Measurements from ENCODE around the gene ARMC6. TPM values are rescaled to one million over a fixed set of nuclear protein-coding genes. Genes with fewer than 3 reads are reported as not detected.

Gene ARMC6
- total and polyA plus RNA-seq, 2 experiments from 2014 or later: 23.9 to 45.0 TPM

GRCh38 chr19:19083413-19084178 is 50.2 kb downstream of the ARMC6 start:
- no peaks in the 10 kb centered on the region for H3K79me2 ChIP-seq (ENCODE audit: insufficient read depth)
- H3K4me2 ChIP-seq (ENCODE audit: unreplicated experiment): no peak overlapping the region
- no peaks in the 10 kb centered on the region for H4K20me1 ChIP-seq (ENCODE audit: insufficient read depth)
- no peak for DNase-seq
- TF ChIP-seq EZH2 (IDR thresholded peaks at IDR 0.05; ENCODE audit: insufficient read depth, poor library complexity, severe bottlenecking) (no peak), EZH2phosphoT487 (IDR thresholded peaks at IDR 0.05; ENCODE audit: insufficient read depth, low read depth) (no peak)
- H3K9ac ChIP-seq: no peak overlapping the region
- no peak overlapping the region for H3K27ac ChIP-seq
- in situ Hi-C loops (cut with MboI): no loop called here
- no peak overlapping the region for H2AFZ ChIP-seq
- no peak overlapping the region for H3K4me3 ChIP-seq
- 90 to 92% methylated on average over 8 to 9 of the region's 10 CpGs for WGBS, 2 experiments (ENCODE audit: low coverage in 1 of 2, low lambda C conversion rate in 2 of 2, missing lambda C conversion rate in 2 of 2)
- no peaks in the 10 kb centered on the region for H3K9me3 ChIP-seq (ENCODE audit: low read depth)
- H3F3A ChIP-seq (ENCODE audit: insufficient read depth): no peaks in the 10 kb centered on the region
- H3K9me2 ChIP-seq (ENCODE audit: insufficient read depth): no peaks in the 10 kb centered on the region
- H3K27me3 ChIP-seq (replicated peaks; ENCODE audit: insufficient read depth): no peaks in the 10 kb centered on the region
- no peaks in the 10 kb centered on the region for H3K4me1 ChIP-seq (ENCODE audit: insufficient read depth)
- H3K36me3 ChIP-seq (ENCODE audit: low read depth): no peaks in the 10 kb centered on the region

GRCh38 chr19:19087676-19088075 is 54.3 kb downstream of the ARMC6 start:
- no peaks in the 10 kb centered on the region for H3K79me2 ChIP-seq (ENCODE audit: insufficient read depth)
- no peaks in the 10 kb centered on the region for H4K20me1 ChIP-seq (ENCODE audit: insufficient read depth)
- 68 to 70% methylated on average over 2 of the region's 2 CpGs for WGBS, 2 experiments (ENCODE audit: low coverage in 1 of 2, low lambda C conversion rate in 2 of 2, missing lambda C conversion rate in 2 of 2)
- no peaks in the 10 kb centered on the region for H3F3A ChIP-seq (ENCODE audit: insufficient read depth)
- no peak overlapping the region for H3K9ac ChIP-seq
- H3K9me3 ChIP-seq (ENCODE audit: low read depth): no peaks in the 10 kb centered on the region
- no peak overlapping the region for H3K4me3 ChIP-seq
- H3K36me3 ChIP-seq (ENCODE audit: low read depth): no peaks in the 10 kb centered on the region
- no peak for TF ChIP-seq EZH2 (IDR thresholded peaks at IDR 0.05; ENCODE audit: insufficient read depth, poor library complexity, severe bottlenecking)
- no peak for TF ChIP-seq EZH2phosphoT487 (IDR thresholded peaks at IDR 0.05; ENCODE audit: insufficient read depth, low read depth)
- no peaks in the 10 kb centered on the region for H3K4me1 ChIP-seq (ENCODE audit: insufficient read depth)
- no peak overlapping the region for H2AFZ ChIP-seq
- no peak overlapping the region for H3K4me2 ChIP-seq (ENCODE audit: unreplicated experiment)
- no peaks in the 10 kb centered on the region for H3K9me2 ChIP-seq (ENCODE audit: insufficient read depth)
- DNase-seq: no peak
- no peak overlapping the region for H3K27ac ChIP-seq
- H3K27me3 ChIP-seq (replicated peaks; ENCODE audit: insufficient read depth): no peaks in the 10 kb centered on the region
- in situ Hi-C loops (cut with MboI): no loop called here

GRCh38 chr19:19094513-19094912 is 61.1 kb downstream of the ARMC6 start:
- no peaks in the 10 kb centered on the region for H4K20me1 ChIP-seq (ENCODE audit: insufficient read depth)
- H2AFZ ChIP-seq: no peak overlapping the region
- TF ChIP-seq EZH2phosphoT487 (IDR thresholded peaks at IDR 0.05; ENCODE audit: insufficient read depth, low read depth) (no peak), EZH2 (IDR thresholded peaks at IDR 0.05; ENCODE audit: insufficient read depth, poor library complexity, severe bottlenecking) (no peak)
- H3K27me3 ChIP-seq (replicated peaks; ENCODE audit: insufficient read depth): no peaks in the 10 kb centered on the region
- no peak overlapping the region for H3K4me2 ChIP-seq (ENCODE audit: unreplicated experiment)
- no peak for DNase-seq
- H3K4me3 ChIP-seq: no peak overlapping the region
- H3K79me2 ChIP-seq (ENCODE audit: insufficient read depth): no peaks in the 10 kb centered on the region
- in situ Hi-C loops (cut with MboI): no loop called here
- H3K9me2 ChIP-seq (ENCODE audit: insufficient read depth): no peaks in the 10 kb centered on the region
- no peak overlapping the region for H3K9ac ChIP-seq
- H3F3A ChIP-seq (ENCODE audit: insufficient read depth): no peaks in the 10 kb centered on the region
- H3K9me3 ChIP-seq (ENCODE audit: low read depth): no peaks in the 10 kb centered on the region
- H3K4me1 ChIP-seq (ENCODE audit: insufficient read depth): no peaks in the 10 kb centered on the region
- H3K27ac ChIP-seq: no peak overlapping the region
- no peaks in the 10 kb centered on the region for H3K36me3 ChIP-seq (ENCODE audit: low read depth)
- 85 to 86% methylated on average over 7 of the region's 7 CpGs for WGBS, 2 experiments (ENCODE audit: low coverage in 1 of 2, low lambda C conversion rate in 2 of 2, missing lambda C conversion rate in 2 of 2)

GRCh38 chr19:19095691-19096090 is 62.3 kb downstream of the ARMC6 start:
- DNase-seq: no peak
- no peaks in the 10 kb centered on the region for H3K27me3 ChIP-seq (replicated peaks; ENCODE audit: insufficient read depth)
- WGBS, 2 experiments (ENCODE audit: low coverage in 1 of 2, low lambda C conversion rate in 2 of 2, missing lambda C conversion rate in 2 of 2): 77 to 82% methylated on average over 11 of the region's 11 CpGs
- H3K4me3 ChIP-seq: no peak overlapping the region
- no peaks in the 10 kb centered on the region for H3K9me2 ChIP-seq (ENCODE audit: insufficient read depth)
- no peaks in the 10 kb centered on the region for H3K79me2 ChIP-seq (ENCODE audit: insufficient read depth)
- H4K20me1 ChIP-seq (ENCODE audit: insufficient read depth): no peaks in the 10 kb centered on the region
- no peak overlapping the region for H3K27ac ChIP-seq
- H3K4me1 ChIP-seq (ENCODE audit: insufficient read depth): no peaks in the 10 kb centered on the region
- H3F3A ChIP-seq (ENCODE audit: insufficient read depth): no peaks in the 10 kb centered on the region
- H3K4me2 ChIP-seq (ENCODE audit: unreplicated experiment): no peak overlapping the region
- no peak overlapping the region for H2AFZ ChIP-seq
- TF ChIP-seq EZH2 (IDR thresholded peaks at IDR 0.05; ENCODE audit: insufficient read depth, poor library complexity, severe bottlenecking) (no peak), EZH2phosphoT487 (IDR thresholded peaks at IDR 0.05; ENCODE audit: insufficient read depth, low read depth) (no peak)
- H3K36me3 ChIP-seq (ENCODE audit: low read depth): no peaks in the 10 kb centered on the region
- no peak overlapping the region for H3K9ac ChIP-seq
- no peaks in the 10 kb centered on the region for H3K9me3 ChIP-seq (ENCODE audit: low read depth)
- in situ Hi-C loops (cut with MboI): no loop called here

Measured in GM23248 (cell line).